Measurements from ENCODE around the gene DLGAP3. TPM values are rescaled to one million over a fixed set of nuclear protein-coding genes. Genes with fewer than 3 reads are reported as not detected.

DLGAP3 gene, protein sequence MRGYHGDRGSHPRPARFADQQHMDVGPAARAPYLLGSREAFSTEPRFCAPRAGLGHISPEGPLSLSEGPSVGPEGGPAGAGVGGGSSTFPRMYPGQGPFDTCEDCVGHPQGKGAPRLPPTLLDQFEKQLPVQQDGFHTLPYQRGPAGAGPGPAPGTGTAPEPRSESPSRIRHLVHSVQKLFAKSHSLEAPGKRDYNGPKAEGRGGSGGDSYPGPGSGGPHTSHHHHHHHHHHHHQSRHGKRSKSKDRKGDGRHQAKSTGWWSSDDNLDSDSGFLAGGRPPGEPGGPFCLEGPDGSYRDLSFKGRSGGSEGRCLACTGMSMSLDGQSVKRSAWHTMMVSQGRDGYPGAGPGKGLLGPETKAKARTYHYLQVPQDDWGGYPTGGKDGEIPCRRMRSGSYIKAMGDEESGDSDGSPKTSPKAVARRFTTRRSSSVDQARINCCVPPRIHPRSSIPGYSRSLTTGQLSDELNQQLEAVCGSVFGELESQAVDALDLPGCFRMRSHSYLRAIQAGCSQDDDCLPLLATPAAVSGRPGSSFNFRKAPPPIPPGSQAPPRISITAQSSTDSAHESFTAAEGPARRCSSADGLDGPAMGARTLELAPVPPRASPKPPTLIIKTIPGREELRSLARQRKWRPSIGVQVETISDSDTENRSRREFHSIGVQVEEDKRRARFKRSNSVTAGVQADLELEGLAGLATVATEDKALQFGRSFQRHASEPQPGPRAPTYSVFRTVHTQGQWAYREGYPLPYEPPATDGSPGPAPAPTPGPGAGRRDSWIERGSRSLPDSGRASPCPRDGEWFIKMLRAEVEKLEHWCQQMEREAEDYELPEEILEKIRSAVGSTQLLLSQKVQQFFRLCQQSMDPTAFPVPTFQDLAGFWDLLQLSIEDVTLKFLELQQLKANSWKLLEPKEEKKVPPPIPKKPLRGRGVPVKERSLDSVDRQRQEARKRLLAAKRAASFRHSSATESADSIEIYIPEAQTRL
- 0.15 to 0.38 TPM (median 0.21 TPM) in 5 replicates for total RNA-seq (2022; extraction: Qiagen RNA extraction)

DNA sequence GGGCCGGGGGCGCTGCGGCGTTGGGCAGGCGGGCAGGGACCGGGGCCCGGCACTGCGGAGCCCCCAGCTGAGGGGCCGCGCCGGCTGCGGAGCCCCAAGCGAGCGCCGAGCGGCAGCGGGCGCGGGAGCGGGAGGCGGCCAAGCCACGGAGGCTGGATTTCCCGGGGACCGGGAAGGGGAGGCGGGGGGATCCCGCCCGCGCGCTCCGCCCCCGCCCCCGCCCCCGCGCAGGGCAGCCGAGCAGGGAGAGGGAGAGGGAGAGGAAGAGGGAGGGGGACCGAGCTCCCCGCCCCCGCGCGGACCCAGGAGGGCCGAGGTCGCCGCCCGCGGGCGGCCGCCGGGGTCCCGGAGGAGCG lies at the start of gene DLGAP3:
TSS of gene DLGAP3 (minus strand) at position 154 of the 356 bp plus-strand sequence. CDS start 24,267 bp downstream, outside the sequence.

DNA sequence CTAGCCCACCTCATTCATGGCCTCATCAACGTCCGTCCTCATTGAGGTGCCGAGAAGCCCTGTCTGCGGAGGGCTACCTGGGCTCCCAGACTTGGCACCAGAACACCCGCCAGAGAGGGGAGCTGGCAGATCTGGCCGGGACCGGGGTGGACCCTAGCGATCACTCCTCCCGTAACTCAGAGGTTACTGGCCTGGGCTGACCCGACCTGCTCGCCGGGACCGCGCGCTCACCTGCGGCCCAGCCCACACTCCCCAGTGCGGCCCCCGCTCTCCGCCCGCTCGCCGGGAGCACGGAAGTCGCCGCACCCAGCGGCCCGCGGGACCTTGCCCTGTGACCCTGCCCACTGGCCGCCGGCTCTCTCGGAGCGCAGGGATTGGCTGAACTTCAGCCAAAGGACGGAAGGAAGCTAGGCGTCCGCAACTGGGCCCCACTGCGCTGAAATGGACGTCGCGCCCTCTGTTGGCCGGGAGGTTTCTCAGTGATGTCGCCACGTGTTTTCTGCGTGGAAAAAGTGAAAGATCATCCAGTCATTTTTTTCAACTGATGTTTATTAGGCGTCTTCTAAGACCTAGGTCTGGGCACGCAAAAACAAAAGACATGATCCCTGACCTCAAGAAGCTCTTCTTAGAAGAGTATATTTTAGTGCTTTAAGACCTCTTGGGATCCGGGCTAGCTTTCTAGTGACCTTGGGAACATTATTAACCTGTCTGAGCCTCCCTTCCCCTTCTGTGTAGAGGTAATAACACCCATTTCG lies 69.8 kb downstream of the DLGAP3 start, which contains the start of gene SMIM12:
TSS of gene SMIM12 (minus strand) at position 304 of the 755 bp plus-strand sequence. CDS start 3,772 bp downstream, outside the sequence.

Other genes with a start within 250 kb of the DLGAP3 start
- 0.06 to 0.25 TPM (median 0.11 TPM) in 4 of 5 replicates, not detected in the other for gene GJB5, start 174.6 kb downstream of the DLGAP3 start, total RNA-seq (2022; extraction: Qiagen RNA extraction)
- gene GJB4, start 169.9 kb downstream of the DLGAP3 start, total RNA-seq (2022; extraction: Qiagen RNA extraction) = 0.06 to 0.13 TPM (median 0.11 TPM) in 5 replicates
- 10.9 to 20.9 TPM (median 15.7 TPM) in 5 replicates for gene GJB3, start 148.4 kb downstream of the DLGAP3 start, total RNA-seq (2022; extraction: Qiagen RNA extraction)
- gene GJA4, start 136.7 kb downstream of the DLGAP3 start, total RNA-seq (2022; extraction: Qiagen RNA extraction) = 0.07 TPM in 1 of 5 replicates, not detected in the others
- 50.4 to 61.5 TPM (median 58.0 TPM) in 5 replicates for gene SMIM12, start 69.9 kb downstream of the DLGAP3 start, total RNA-seq (2022; extraction: Qiagen RNA extraction)
- 10.8 to 15.8 TPM (median 12.2 TPM) in 5 replicates for gene TMEM35B, start 55.7 kb upstream of the DLGAP3 start, total RNA-seq (2022; extraction: Qiagen RNA extraction)
- 4.2 to 5.4 TPM (median 4.4 TPM) in 5 replicates for gene ZMYM6, start 102.3 kb upstream of the DLGAP3 start, total RNA-seq (2022; extraction: Qiagen RNA extraction)
- gene ZMYM1, start 149.7 kb upstream of the DLGAP3 start, total RNA-seq (2022; extraction: Qiagen RNA extraction) = 3.5 to 8.9 TPM (median 6.8 TPM) in 5 replicates